ENCODE results near the gene PCDHGC4.
A peak's percentile ranks its signal among the peaks of the same experiment; 100 is the strongest.

PCDHGC4 gene

DNA sequence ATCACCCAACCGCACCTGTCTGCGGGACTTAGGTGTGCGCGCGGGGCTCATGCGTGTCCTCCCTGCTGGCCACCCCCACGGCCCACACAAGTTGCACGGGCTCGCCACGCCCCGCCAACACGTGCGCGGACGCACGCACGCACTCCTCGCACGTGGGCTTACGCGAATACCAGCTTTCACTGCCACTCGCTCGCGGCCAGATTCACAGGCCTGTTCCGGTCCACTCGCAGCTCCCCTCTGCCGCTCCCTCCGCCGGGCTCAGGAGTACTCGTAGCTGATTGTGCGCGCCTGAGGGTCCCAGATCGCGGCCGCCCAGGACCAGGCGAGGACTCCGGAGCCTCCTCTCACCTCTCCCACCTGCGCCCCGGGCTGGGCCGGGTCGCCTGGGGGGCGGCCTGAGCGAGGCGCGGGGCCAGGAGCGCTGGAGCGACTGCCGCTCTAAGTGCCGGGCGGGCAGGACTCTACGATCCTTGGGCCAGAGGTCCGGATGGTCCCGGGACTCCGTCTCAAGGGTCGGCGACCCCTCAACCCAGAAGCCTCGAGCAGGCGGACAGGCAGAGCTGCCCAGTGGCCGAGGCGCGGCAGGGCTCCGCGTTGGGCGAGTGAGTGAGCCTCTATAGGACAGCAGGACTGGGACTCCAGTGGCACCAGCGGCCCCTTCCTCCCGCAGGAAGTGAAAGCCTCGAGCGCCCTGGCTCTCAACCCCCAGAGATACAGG lies 7.5 kb downstream of the PCDHGC4 start:
- Histone ChIP-seq H3K9me3 (ENCODE audit: control insufficient read depth, low read length) (no peaks in the 10 kb centered on the region), H3K27me3 (ENCODE audit: control insufficient read depth, insufficient read depth, low read length) (peaks cover 38% of the 10 kb centered on the region), H3K9ac (ENCODE audit: low read length) (no peak overlapping the region), H3K36me3 (ENCODE audit: control insufficient read depth, insufficient read depth, low read length) (no peaks in the 10 kb centered on the region), H3K4me1 (ENCODE audit: control insufficient read depth, insufficient read depth, low read length) (no peaks in the 10 kb centered on the region), H3K4me3 (ENCODE audit: low read length) (no peak overlapping the region)

DNA sequence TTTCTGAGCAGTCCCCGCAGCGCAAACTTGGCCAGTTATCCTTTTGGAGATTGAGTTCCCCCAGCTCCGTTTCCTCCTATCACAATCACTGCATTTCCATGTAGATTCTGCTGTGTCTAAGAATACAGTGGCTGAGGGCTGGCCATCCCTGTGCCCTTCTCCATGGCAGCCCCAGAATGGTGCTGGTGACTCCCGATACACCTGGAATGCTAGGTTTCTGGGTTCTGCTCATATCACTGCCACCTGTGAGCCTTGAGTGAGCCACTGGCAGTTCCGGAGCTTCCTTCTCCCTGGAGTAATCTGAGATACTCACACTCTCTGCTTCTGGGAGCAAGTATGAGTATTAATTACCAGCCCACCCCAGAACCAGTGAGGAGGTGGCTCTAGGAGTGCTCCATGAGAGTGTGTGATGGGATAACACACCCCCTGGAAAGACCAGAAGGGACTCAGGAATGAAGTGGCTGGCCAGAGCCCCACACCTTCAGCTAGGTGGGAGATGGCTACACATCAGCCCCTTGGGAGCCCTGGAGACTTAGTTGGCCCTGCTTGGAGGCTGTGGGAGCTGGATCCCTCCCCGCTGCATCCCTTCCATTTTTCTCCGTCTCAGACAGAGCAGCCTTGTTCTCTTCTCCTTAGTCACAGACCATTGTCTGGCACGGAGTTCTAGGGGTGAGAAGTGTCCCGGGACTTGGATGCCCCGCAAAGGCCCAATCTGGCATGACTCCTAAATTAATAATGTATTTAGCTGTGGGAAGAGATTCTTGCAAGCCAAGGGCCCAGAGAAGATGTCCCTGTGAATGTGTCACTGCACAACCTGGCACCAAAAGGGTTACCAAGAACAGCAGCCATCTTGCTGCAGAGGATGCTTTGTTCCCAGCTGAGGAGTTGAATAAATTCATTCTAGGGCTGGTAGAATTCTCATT lies 8.9 kb downstream of the PCDHGC4 start:
- H3K9me3 ChIP-seq (ENCODE audit: control insufficient read depth, low read length), result no peaks in the 10 kb centered on the region
- no peaks in the 10 kb centered on the region for H3K4me1 ChIP-seq (ENCODE audit: control insufficient read depth, insufficient read depth, low read length)
- H3K27me3 ChIP-seq (ENCODE audit: control insufficient read depth, insufficient read depth, low read length), result peaks cover 38% of the 10 kb centered on the region
- H3K4me3 ChIP-seq (ENCODE audit: low read length), result no peak overlapping the region
- no peak overlapping the region for H3K9ac ChIP-seq (ENCODE audit: low read length)
- H3K36me3 ChIP-seq (ENCODE audit: control insufficient read depth, insufficient read depth, low read length), result no peaks in the 10 kb centered on the region

DNA sequence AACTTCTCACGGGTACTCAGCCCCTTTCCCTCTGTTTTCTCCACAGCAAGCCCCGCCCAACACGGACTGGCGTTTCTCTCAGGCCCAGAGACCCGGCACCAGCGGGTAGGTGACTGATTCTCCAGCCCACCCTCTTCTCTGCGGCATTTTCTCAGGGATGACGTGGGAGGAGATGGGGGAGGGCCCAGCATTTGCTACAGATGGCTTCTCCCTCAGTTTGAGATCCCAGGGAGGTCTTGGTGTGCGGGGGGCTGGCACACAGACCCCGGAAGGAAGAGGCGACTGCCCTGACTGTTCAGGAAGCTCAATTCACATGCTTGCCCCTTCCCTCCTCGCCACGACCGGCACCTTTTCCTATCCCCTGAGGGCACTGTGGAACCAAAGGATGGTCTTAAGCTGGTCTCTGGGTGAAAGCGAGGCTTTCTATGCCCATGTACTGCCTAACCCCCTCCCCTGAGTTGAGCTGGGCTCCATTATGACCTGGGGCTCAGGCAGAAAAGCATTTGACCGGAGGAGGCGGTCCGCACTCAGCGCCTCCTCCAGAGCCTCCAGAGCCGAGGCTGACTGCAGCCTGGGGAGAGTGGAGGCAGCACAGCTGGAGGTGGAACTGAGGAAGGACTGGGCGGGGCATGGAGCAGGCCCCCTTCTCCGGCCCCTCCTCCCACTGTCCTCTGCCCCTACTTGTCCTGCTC lies 10.1 kb downstream of the PCDHGC4 start:
- peaks cover 38% of the 10 kb centered on the region for H3K27me3 ChIP-seq (ENCODE audit: control insufficient read depth, insufficient read depth, low read length)
- H3K4me1 ChIP-seq (ENCODE audit: control insufficient read depth, insufficient read depth, low read length), result no peaks in the 10 kb centered on the region
- H3K9ac ChIP-seq (ENCODE audit: low read length), result no peak overlapping the region
- no peaks in the 10 kb centered on the region for H3K36me3 ChIP-seq (ENCODE audit: control insufficient read depth, insufficient read depth, low read length)
- no peak overlapping the region for H3K4me3 ChIP-seq (ENCODE audit: low read length)
- no peaks in the 10 kb centered on the region for H3K9me3 ChIP-seq (ENCODE audit: control insufficient read depth, low read length)

DNA sequence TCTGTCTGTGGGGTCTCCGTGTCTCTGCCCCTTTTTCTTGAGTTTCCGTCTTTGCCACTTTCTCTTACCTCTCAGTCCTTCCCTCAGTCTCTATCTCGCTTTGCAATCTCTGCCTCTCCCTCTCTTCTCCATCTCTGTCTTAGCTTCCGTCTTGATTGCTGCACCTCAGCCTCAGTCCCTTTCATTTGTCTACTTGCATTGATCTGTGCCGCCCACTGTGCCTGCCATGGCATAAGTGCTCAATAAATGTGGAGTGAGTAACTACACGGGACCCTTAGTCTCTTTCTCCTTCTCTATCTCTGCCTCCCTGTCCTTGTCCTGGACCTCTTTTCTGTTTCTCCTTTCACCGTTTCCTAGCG lies 10.6 kb downstream of the PCDHGC4 start:
- H3K36me3 ChIP-seq (ENCODE audit: control insufficient read depth, insufficient read depth, low read length), result no peaks in the 10 kb centered on the region
- H3K4me1 ChIP-seq (ENCODE audit: control insufficient read depth, insufficient read depth, low read length), result no peaks in the 10 kb centered on the region
- no peak overlapping the region for H3K9ac ChIP-seq (ENCODE audit: low read length)
- peaks cover 36% of the 10 kb centered on the region for H3K27me3 ChIP-seq (ENCODE audit: control insufficient read depth, insufficient read depth, low read length)
- H3K9me3 ChIP-seq (ENCODE audit: control insufficient read depth, low read length), result no peaks in the 10 kb centered on the region
- no peak overlapping the region for H3K4me3 ChIP-seq (ENCODE audit: low read length)

DNA sequence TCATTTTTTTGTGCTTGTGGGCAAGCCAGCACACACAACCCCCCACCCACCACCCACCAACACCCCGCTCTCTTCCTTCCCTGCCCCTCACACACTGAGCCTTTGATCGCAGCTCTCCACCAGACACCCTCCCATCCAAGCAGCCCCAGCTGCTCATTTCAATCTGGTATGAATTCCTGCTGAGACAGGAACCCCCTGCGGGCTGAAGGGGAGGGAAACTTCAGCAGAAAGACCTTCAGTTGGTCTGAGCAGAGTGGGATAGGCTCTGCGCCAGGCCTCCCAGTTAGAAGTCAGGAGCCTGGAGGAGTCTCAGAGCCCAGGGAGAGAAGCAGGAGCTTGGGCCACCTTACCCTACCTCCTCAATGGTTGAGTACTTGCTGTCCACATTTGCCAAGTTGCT lies 11.2 kb downstream of the PCDHGC4 start:
- no peaks in the 10 kb centered on the region for H3K36me3 ChIP-seq (ENCODE audit: control insufficient read depth, insufficient read depth, low read length)
- H3K9ac ChIP-seq (ENCODE audit: low read length), result no peak overlapping the region
- no peaks in the 10 kb centered on the region for H3K4me1 ChIP-seq (ENCODE audit: control insufficient read depth, insufficient read depth, low read length)
- peaks cover 30% of the 10 kb centered on the region for H3K27me3 ChIP-seq (ENCODE audit: control insufficient read depth, insufficient read depth, low read length)
- no peaks in the 10 kb centered on the region for H3K9me3 ChIP-seq (ENCODE audit: control insufficient read depth, low read length)
- H3K4me3 ChIP-seq (ENCODE audit: low read length), result no peak overlapping the region

DNA sequence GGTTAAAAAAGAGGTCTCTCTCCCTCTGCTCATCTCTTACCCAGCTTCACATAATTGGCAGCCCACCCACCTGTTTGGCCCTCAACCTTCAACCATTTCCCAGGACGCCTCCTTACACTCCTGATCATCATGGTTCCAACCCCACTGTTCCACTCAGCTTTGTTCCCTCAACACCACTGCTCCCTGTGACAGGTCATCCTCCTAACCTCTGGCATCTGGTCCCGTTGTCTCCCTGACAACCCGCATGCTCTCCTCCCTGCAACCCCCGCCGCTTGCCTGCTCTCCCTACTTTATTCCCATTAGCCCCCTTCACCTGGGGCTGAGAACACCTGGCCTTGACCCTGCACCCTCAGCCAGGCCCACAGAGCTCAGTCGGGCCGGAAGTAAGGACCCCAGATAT lies 16.9 kb downstream of the PCDHGC4 start:
- no peaks in the 10 kb centered on the region for H3K9me3 ChIP-seq (ENCODE audit: control insufficient read depth, low read length)
- H3K4me1 ChIP-seq (ENCODE audit: control insufficient read depth, insufficient read depth, low read length), result no peaks in the 10 kb centered on the region
- H3K4me3 ChIP-seq (ENCODE audit: low read length), result no peak overlapping the region
- no peaks in the 10 kb centered on the region for H3K36me3 ChIP-seq (ENCODE audit: control insufficient read depth, insufficient read depth, low read length)
- H3K9ac ChIP-seq (ENCODE audit: low read length), result no peak overlapping the region
- no peaks in the 10 kb centered on the region for H3K27me3 ChIP-seq (ENCODE audit: control insufficient read depth, insufficient read depth, low read length)

DNA sequence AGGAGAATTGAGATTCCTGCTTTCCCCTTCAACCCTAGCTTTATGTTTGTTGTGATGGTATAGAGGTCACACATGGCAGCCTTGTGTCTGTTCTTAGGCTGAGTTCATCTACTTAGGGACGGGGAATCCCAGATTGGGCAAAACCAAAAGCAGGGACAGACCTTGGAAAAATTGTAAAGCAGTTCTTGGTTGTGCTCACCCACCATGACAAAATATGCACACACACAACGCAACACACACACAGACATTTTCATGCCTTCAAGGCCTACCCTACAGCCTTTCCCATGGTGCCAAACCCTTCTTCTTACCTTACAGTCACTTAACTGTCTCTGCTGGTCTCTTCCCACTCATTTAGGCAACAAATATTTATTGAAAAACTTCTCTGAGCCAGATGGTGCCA lies 18.9 kb downstream of the PCDHGC4 start:
- no peaks in the 10 kb centered on the region for H3K36me3 ChIP-seq (ENCODE audit: control insufficient read depth, insufficient read depth, low read length)
- no peaks in the 10 kb centered on the region for H3K27me3 ChIP-seq (ENCODE audit: control insufficient read depth, insufficient read depth, low read length)
- H3K9ac ChIP-seq (ENCODE audit: low read length), result no peak overlapping the region
- no peaks in the 10 kb centered on the region for H3K9me3 ChIP-seq (ENCODE audit: control insufficient read depth, low read length)
- H3K4me1 ChIP-seq (ENCODE audit: control insufficient read depth, insufficient read depth, low read length), result no peaks in the 10 kb centered on the region
- no peak overlapping the region for H3K4me3 ChIP-seq (ENCODE audit: low read length)

DNA sequence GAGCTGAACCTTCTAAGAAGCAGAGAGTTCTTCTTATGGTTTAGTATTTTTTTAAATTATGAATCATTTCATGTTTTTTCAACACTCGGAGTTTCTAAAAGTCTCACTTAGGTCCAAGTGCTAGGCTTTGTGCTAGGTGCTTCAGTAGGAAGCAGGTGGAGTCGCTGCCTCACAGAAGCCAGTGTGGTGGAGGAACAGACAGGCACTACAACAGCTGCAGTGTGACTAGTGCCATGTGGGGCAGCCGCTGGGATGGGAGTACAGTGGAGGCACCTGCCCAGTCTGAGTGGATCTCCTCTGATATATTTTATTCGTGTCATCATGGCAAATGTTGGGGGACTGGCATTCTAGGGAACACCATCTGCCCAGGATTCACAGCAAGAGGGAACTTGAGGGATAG lies 19.4 kb downstream of the PCDHGC4 start:
- Histone ChIP-seq H3K4me3 (ENCODE audit: low read length) (no peak overlapping the region), H3K36me3 (ENCODE audit: control insufficient read depth, insufficient read depth, low read length) (no peaks in the 10 kb centered on the region), H3K9ac (ENCODE audit: low read length) (no peak overlapping the region), H3K27me3 (ENCODE audit: control insufficient read depth, insufficient read depth, low read length) (no peaks in the 10 kb centered on the region), H3K9me3 (ENCODE audit: control insufficient read depth, low read length) (no peaks in the 10 kb centered on the region), H3K4me1 (ENCODE audit: control insufficient read depth, insufficient read depth, low read length) (no peaks in the 10 kb centered on the region)

DNA sequence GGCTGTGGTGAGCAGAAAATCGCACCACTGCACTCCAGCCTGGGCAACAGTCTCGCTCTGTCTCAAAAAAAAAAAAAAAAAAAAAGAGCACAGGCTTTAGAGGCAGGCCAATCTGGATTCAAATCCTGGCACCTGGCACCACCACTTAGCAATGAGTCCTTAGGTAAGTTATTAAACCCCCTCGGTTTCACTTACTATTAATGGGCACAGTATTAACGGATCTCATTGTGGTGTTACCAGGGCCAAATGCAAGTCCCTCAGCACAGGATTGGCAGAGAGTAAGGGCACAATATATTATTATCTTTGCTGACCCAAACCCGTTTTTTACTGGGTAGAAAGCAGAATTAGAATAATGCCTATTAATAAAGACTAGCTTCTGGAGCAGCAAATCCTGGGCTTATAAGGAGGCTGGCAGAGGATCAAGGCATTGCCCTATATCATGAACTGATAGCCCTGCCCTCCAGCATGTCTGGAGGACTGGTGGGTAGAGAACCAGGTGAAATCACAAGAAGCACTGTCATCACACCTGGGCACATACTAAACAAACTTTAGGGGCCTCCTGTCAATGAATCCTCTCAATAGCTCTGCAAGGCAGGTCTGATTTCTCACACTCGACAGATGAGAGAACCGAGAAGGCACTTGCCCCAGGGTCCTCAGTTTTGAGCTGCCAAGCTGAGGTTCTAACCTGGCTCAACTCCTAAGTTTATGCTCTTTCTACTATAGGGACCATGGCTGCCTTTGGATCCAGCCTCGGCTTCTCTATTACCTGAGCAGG lies 21.7 kb downstream of the PCDHGC4 start:
- no peaks in the 10 kb centered on the region for H3K9me3 ChIP-seq (ENCODE audit: control insufficient read depth, low read length)
- no peaks in the 10 kb centered on the region for H3K4me1 ChIP-seq (ENCODE audit: control insufficient read depth, insufficient read depth, low read length)
- H3K27me3 ChIP-seq (ENCODE audit: control insufficient read depth, insufficient read depth, low read length), result no peaks in the 10 kb centered on the region
- H3K36me3 ChIP-seq (ENCODE audit: control insufficient read depth, insufficient read depth, low read length), result no peaks in the 10 kb centered on the region
- H3K4me3 ChIP-seq (ENCODE audit: low read length), result no peak overlapping the region
- no peak overlapping the region for H3K9ac ChIP-seq (ENCODE audit: low read length)

DNA sequence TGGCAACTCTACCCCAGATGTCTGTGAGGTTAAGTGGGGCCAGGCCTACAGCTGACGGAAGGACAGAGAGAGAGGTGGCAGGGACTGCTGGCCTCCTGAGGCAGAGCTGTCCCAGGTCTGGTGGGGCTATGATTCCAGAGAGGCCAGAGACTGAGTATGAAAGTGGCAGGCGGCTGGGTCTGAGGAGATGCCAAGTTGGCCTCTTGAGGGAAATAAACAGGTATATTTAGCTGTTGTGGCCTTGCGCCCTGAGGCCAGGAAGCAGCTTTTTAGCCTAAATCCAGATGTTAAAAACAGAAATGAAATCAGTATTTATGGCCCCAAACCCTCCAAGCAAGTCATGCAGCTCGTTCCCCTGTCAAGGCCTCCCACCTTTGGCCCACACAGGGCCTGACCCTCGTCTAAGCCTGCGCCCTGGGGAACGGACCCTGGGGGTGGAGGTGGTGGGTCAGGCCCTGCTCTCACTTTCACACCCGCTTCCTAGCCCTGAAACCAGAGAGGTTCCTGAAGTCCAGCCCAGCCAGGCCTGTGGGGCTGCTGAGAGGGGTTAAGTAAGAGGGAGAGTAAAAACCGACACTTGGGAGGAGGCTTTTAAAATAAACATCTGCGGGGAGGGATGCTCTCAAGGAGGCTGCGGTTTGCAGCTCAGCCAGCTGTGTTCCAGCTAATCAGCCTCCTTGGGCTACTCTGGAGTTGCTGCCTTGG lies 22.7 kb downstream of the PCDHGC4 start:
- Histone ChIP-seq H3K9ac (ENCODE audit: low read length) (no peak overlapping the region), H3K36me3 (ENCODE audit: control insufficient read depth, insufficient read depth, low read length) (no peaks in the 10 kb centered on the region), H3K4me1 (ENCODE audit: control insufficient read depth, insufficient read depth, low read length) (peaks cover 6% of the 10 kb centered on the region), H3K4me3 (ENCODE audit: low read length) (no peak overlapping the region), H3K27me3 (ENCODE audit: control insufficient read depth, insufficient read depth, low read length) (no peaks in the 10 kb centered on the region), H3K9me3 (ENCODE audit: control insufficient read depth, low read length) (no peaks in the 10 kb centered on the region)

DNA sequence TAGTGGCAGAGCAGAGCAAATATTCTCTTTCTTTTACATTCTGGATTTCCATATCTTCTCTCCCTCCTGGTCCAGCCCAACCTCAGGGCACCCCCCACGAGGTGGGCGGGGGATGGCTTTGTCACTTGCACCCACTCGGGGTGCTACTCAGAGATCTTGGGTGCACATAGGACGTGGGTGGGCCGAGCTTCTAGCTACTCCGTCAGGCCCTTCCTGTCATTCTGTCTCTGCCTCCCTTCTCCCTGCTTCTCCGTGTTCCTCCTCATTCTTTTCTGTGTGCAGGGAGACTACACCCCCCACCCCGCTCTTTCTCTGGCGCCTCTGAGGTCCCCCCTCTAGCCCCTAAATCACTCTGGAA lies 23.6 kb downstream of the PCDHGC4 start:
- Histone ChIP-seq H3K36me3 (ENCODE audit: control insufficient read depth, insufficient read depth, low read length) (no peaks in the 10 kb centered on the region), H3K27me3 (ENCODE audit: control insufficient read depth, insufficient read depth, low read length) (no peaks in the 10 kb centered on the region), H3K4me3 (ENCODE audit: low read length) (no peak overlapping the region), H3K4me1 (ENCODE audit: control insufficient read depth, insufficient read depth, low read length) (peaks cover 11% of the 10 kb centered on the region), H3K9me3 (ENCODE audit: control insufficient read depth, low read length) (no peaks in the 10 kb centered on the region), H3K9ac (ENCODE audit: low read length) (peak overlapping the region; percentile 28)
